ENCODE results near the gene TBL1Y.

- no peak for TF ChIP-seq ZFP30 (CRISPR knock-in tag; IDR thresholded peaks at IDR 0.05)
- TF ChIP-seq, protein P1, sequence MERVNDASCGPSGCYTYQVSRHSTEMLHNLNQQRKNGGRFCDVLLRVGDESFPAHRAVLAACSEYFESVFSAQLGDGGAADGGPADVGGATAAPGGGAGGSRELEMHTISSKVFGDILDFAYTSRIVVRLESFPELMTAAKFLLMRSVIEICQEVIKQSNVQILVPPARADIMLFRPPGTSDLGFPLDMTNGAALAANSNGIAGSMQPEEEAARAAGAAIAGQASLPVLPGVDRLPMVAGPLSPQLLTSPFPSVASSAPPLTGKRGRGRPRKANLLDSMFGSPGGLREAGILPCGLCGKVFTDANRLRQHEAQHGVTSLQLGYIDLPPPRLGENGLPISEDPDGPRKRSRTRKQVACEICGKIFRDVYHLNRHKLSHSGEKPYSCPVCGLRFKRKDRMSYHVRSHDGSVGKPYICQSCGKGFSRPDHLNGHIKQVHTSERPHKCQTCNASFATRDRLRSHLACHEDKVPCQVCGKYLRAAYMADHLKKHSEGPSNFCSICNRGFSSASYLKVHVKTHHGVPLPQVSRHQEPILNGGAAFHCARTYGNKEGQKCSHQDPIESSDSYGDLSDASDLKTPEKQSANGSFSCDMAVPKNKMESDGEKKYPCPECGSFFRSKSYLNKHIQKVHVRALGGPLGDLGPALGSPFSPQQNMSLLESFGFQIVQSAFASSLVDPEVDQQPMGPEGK (CRISPR knock-in tag; IDR thresholded peaks at IDR 0.05; ENCODE audit: borderline replicate concordance), result no peak
Observed at GRCh38 chrY:7092836-7093235, 182.3 kb downstream of the TBL1Y start.
